GM19023 (cell line): ENCODE results near the gene BMP2K.
"Not testable (repeated sequence)": the region's sequence is repeated elsewhere in the genome, so short reads cannot be mapped to it uniquely, and the experiment has no call there.

Source experiments
- ATAC-seq: cut with Tn5 transposase; IDR thresholded peaks from one replicate; pipeline ENCODE4 v1.9.1; 2021; ENCODE audit warnings: mild to moderate bottlenecking, moderate library complexity; ENCODE audit not compliant: unreplicated experiment

Gene BMP2K

GRCh38 chr4:78787392-78788006 is 11.3 kb downstream of the BMP2K start:
- ATAC-seq = no peak

GRCh38 chr4:78788007-78788889 is 12.1 kb downstream of the BMP2K start:
- ATAC-seq = no peak

GRCh38 chr4:78795594-78796416 is 19.7 kb downstream of the BMP2K start:
- ATAC-seq = not testable (repeated sequence)

- no peak for ATAC-seq
Measured at GRCh38 chr4:78796526-78796925, 20.4 kb downstream of the BMP2K start.

- no peak for ATAC-seq
Measured at GRCh38 chr4:78797777-78798284, 21.7 kb downstream of the BMP2K start.

GRCh38 chr4:78799551-78800495 is 23.7 kb downstream of the BMP2K start:
- no peak for ATAC-seq

GRCh38 chr4:78800965-78801364 is 24.8 kb downstream of the BMP2K start:
- ATAC-seq = no peak

GRCh38 chr4:78803983-78804382 is 27.8 kb downstream of the BMP2K start:
- no peak for ATAC-seq

GRCh38 chr4:78806943-78807460 is 30.9 kb downstream of the BMP2K start:
- no peak for ATAC-seq

- no peak for ATAC-seq
Measured at GRCh38 chr4:78809295-78809694, 33.1 kb downstream of the BMP2K start.

- no peak for ATAC-seq
Measured at GRCh38 chr4:78809928-78810835, 34.0 kb downstream of the BMP2K start.

- ATAC-seq = no peak
Measured at GRCh38 chr4:78811034-78811433, 34.9 kb downstream of the BMP2K start.

- no peak for ATAC-seq
Measured at GRCh38 chr4:78818530-78819079, 42.5 kb downstream of the BMP2K start.

- ATAC-seq = no peak
Measured at GRCh38 chr4:78824001-78824400, 47.9 kb downstream of the BMP2K start.

- no peak for ATAC-seq
Measured at GRCh38 chr4:78827191-78827590, 51.0 kb downstream of the BMP2K start.

GRCh38 chr4:78829296-78829695 is 53.1 kb downstream of the BMP2K start:
- no peak for ATAC-seq

- ATAC-seq = not testable (repeated sequence)
Measured at GRCh38 chr4:78839676-78840075, 63.5 kb downstream of the BMP2K start.

GRCh38 chr4:78840286-78840685 is 64.1 kb downstream of the BMP2K start:
- not testable (repeated sequence) for ATAC-seq

GRCh38 chr4:78845472-78845871 is 69.3 kb downstream of the BMP2K start:
- ATAC-seq = no peak
